H1 (cell line): ENCODE results near the gene CYP26A1. TPM values are rescaled to one million over a fixed set of nuclear protein-coding genes. Genes with fewer than 3 reads are reported as not detected.

ENCODE experiments used
- CTCF ChIA-PET: fragments of 300-600 bp; sonication (Branson Sonifier 250); formaldehyde crosslinking; loops from one replicate; lab custom pipeline; 2021; ENCODE audit not compliant: partially characterized antibody; lab: Charles Lee
- POLR2A ChIA-PET: fragments of 300-600 bp; sonication (Branson Sonifier 250); formaldehyde crosslinking; loops from one replicate; lab custom pipeline; 2021; ENCODE audit warnings: inconsistent platforms; ENCODE audit not compliant: partially characterized antibody; lab: Charles Lee
- DNase-seq, 2 experiments: peaks; one replicate each; pipeline versions ENCODE4 v3.0.0 to v3.0.0-alpha.2; 2010 to 2022; ENCODE audit warnings: low spot score in 2 of 2, low read depth in 1 of 2, mixed read lengths in 1 of 2
- FAIRE-seq: peaks from 2 replicates; lab custom pipeline; 2011; peaks lifted over from hg19 to GRCh38; lab: Jason Lieb, UNC
- H2AFZ ChIP-seq: 2 replicates; pipeline ENCODE4 v1.8.1; 2012; ENCODE audit warnings: low read length, inconsistent platforms
- H2AK5ac ChIP-seq: 2 replicates; pipeline ENCODE4 v1.6.1; 2013; ENCODE audit warnings: low read depth, low read length
- H2BK120ac ChIP-seq: replicated peaks from 2 replicates; pipeline ENCODE3; 2013; ENCODE audit warnings: low read depth, low read length, inconsistent platforms
- H2BK12ac ChIP-seq: 2 replicates; pipeline ENCODE4 v1.6.1; 2013; ENCODE audit warnings: low read depth, low read length
- H2BK15ac ChIP-seq: 2 replicates; pipeline ENCODE4 v1.6.1; 2013; ENCODE audit warnings: low read length
- H2BK20ac ChIP-seq: 2 replicates; pipeline ENCODE4 v1.6.1; 2013; ENCODE audit warnings: low read length
- H2BK5ac ChIP-seq: 2 replicates; pipeline ENCODE4 v1.6.1; 2013; ENCODE audit warnings: low read depth, low read length
- H3K14ac ChIP-seq: 2 replicates; pipeline ENCODE4 v1.6.1; 2013; ENCODE audit warnings: inconsistent platforms; ENCODE audit not compliant: insufficient read length
- H3K18ac ChIP-seq: 2 replicates; pipeline ENCODE4 v1.6.1; 2013; ENCODE audit warnings: low read length; ENCODE audit errors: extremely low read depth
- H3K23ac ChIP-seq: 2 replicates; pipeline ENCODE4 v1.6.1; 2013; ENCODE audit warnings: inconsistent platforms; ENCODE audit not compliant: insufficient read length
- H3K23me2 ChIP-seq: 2 replicates; pipeline ENCODE4 v1.6.1; 2013; ENCODE audit warnings: low read depth, low read length
- H3K27ac ChIP-seq: 2 replicates; pipeline ENCODE4 v1.6.1; 2011; ENCODE audit warnings: low read depth, low read length, inconsistent platforms
- H3K27me3 ChIP-seq, 4 experiments: replicated peaks in 1 of 4; 1 replicate in 1 of 4; 2 replicates in 3 of 4; pipeline versions ENCODE4 v1.6.1 to v1.8.1; 2011 to 2013; ENCODE audit warnings: low read length in 3 of 4, mild to moderate bottlenecking in 3 of 4, inconsistent platforms in 2 of 4, mixed read lengths in 2 of 4, moderate library complexity in 1 of 4; ENCODE audit not compliant: control insufficient read depth in 3 of 4, insufficient read depth in 3 of 4; ENCODE audit errors: extremely low read depth in 1 of 4
- H3K36me3 ChIP-seq, 4 experiments: 2 replicates each; pipeline versions ENCODE4 v1.6.1 to v1.8.1; 2011 to 2013; ENCODE audit warnings: mild to moderate bottlenecking in 4 of 4, low read length in 3 of 4, moderate library complexity in 2 of 4, control low read depth in 1 of 4, inconsistent platforms in 1 of 4; ENCODE audit not compliant: insufficient read depth in 4 of 4, control insufficient read depth in 2 of 4
- H3K4ac ChIP-seq: replicated peaks from 2 replicates; pipeline ENCODE3; 2013; ENCODE audit warnings: low read length, low read depth, mixed read lengths, inconsistent platforms; ENCODE audit not compliant: insufficient read length
- H3K4me1 ChIP-seq, 4 experiments: replicated peaks in 1 of 4; 1 replicate in 1 of 4; 2 replicates in 3 of 4; pipeline versions ENCODE4 v1.6.1 to v1.8.1; 2011 to 2013; ENCODE audit warnings: low read length in 3 of 4, inconsistent platforms in 2 of 4, mixed read lengths in 1 of 4; ENCODE audit not compliant: insufficient read depth in 4 of 4, control insufficient read depth in 3 of 4
- H3K4me2 ChIP-seq, 2 experiments: 2 replicates each; pipeline versions ENCODE4 v1.6.1 to v1.8.1; 2011 to 2013; ENCODE audit warnings: low read depth in 2 of 2, low read length in 2 of 2, control low read depth in 1 of 2, inconsistent platforms in 1 of 2, mild to moderate bottlenecking in 1 of 2; ENCODE audit not compliant: insufficient read depth in 1 of 2
- H3K4me3 ChIP-seq, 4 experiments: fragments of 200-600, 300-600 bp in 1 of 4; sonication (generic), shearing (Covaris generic), sonication (Bioruptor Twin) in 1 of 4; 2 replicates each; pipeline versions ENCODE4 v1.5.1 to v1.8.1; 2011 to 2016; ENCODE audit warnings: low read length in 4 of 4, low read depth in 3 of 4, control low read depth in 2 of 4, inconsistent platforms in 2 of 4, mild to moderate bottlenecking in 2 of 4, mixed read lengths in 1 of 4, moderate library complexity in 1 of 4; ENCODE audit not compliant: insufficient read depth in 2 of 4; ENCODE audit errors: extremely low read depth in 1 of 4
- H3K56ac ChIP-seq: replicated peaks from 2 replicates; pipeline ENCODE3; 2013; ENCODE audit warnings: low read depth, mild to moderate bottlenecking, mixed read lengths, low read length, inconsistent platforms; ENCODE audit not compliant: insufficient read length
- H3K79me1 ChIP-seq: 2 replicates; pipeline ENCODE4 v1.6.1; 2013; ENCODE audit warnings: low read depth, low read length, control low read depth
- H3K79me2 ChIP-seq, 2 experiments: 2 replicates each; pipeline versions ENCODE4 v1.6.1 to v1.8.1; 2012 to 2013; ENCODE audit warnings: low read length in 2 of 2, mild to moderate bottlenecking in 2 of 2, inconsistent platforms in 1 of 2; ENCODE audit not compliant: insufficient read depth in 2 of 2, control insufficient read depth in 1 of 2
- H3K9ac ChIP-seq, 4 experiments: replicated peaks in 1 of 4; 1 replicate in 1 of 4; 2 replicates in 3 of 4; pipeline versions ENCODE4 v1.6.1 to v1.8.1; 2011 to 2013; ENCODE audit warnings: low read depth in 3 of 4, low read length in 3 of 4, control low read depth in 2 of 4, mild to moderate bottlenecking in 2 of 4, moderate library complexity in 2 of 4, inconsistent platforms in 1 of 4; ENCODE audit errors: extremely low read depth in 1 of 4
- H3K9me3 ChIP-seq, 2 experiments: 2 replicates each; pipeline versions ENCODE4 v1.6.1 to v1.8.1; 2012 to 2013; ENCODE audit warnings: mild to moderate bottlenecking in 2 of 2, moderate library complexity in 2 of 2, control low read depth in 1 of 2, inconsistent platforms in 1 of 2, low read depth in 1 of 2, low read length in 1 of 2, mixed read lengths in 1 of 2; ENCODE audit not compliant: insufficient read depth in 2 of 2
- H4K20me1 ChIP-seq, 2 experiments: replicated peaks in 1 of 2; 2 replicates each; pipeline versions ENCODE3 to v1.8.1; 2011 to 2013; ENCODE audit warnings: inconsistent platforms in 2 of 2, low read length in 2 of 2, mild to moderate bottlenecking in 1 of 2; ENCODE audit not compliant: insufficient read depth in 2 of 2, control insufficient read depth in 1 of 2
- H4K5ac ChIP-seq: 2 replicates; pipeline ENCODE4 v1.6.1; 2013; ENCODE audit warnings: low read length, low read depth, mixed read lengths, inconsistent platforms; ENCODE audit not compliant: insufficient read length
- H4K8ac ChIP-seq: 2 replicates; pipeline ENCODE4 v1.8.0; 2013; ENCODE audit warnings: mild to moderate bottlenecking, moderate library complexity, low read length, inconsistent platforms; ENCODE audit not compliant: insufficient read depth; ENCODE audit errors: extremely low read depth
- H4K91ac ChIP-seq: replicated peaks from 2 replicates; pipeline ENCODE3; 2013; ENCODE audit warnings: low read length, mixed read lengths, inconsistent platforms; ENCODE audit not compliant: insufficient read length
- GTF2F1 ChIP-seq: IDR thresholded peaks from 2 replicates; pipeline ENCODE4 v1.6.1; 2012; ENCODE audit warnings: low read depth, low read length, improper control_type of control experiment, borderline replicate concordance
- JUND ChIP-seq: IDR thresholded peaks from 2 replicates; pipeline ENCODE4 v1.6.1; 2011; ENCODE audit warnings: mild to moderate bottlenecking, improper control_type of control experiment, low read length
- KDM4A ChIP-seq: IDR thresholded peaks from one replicate; pipeline ENCODE4 v1.7.1; 2012; ENCODE audit warnings: low read depth, mild to moderate bottlenecking, moderate library complexity, low read length, inconsistent platforms; ENCODE audit not compliant: severe bottlenecking
- NANOG ChIP-seq: IDR thresholded peaks from 2 replicates; pipeline ENCODE4 v1.6.1; 2011; ENCODE audit warnings: low read length, low read depth, mild to moderate bottlenecking, inconsistent platforms; ENCODE audit not compliant: insufficient read depth, poor library complexity, severe bottlenecking
- PHF8 ChIP-seq: fragments of 200-600 bp; sonication (generic); conservative IDR thresholded peaks from 2 replicates; pipeline ENCODE4 v1.7.1; 2012; ENCODE audit warnings: low read depth, mild to moderate bottlenecking, inconsistent platforms, low read length, moderate library complexity
- POLR2AphosphoS5 ChIP-seq: IDR thresholded peaks from 2 replicates; pipeline ENCODE4 v1.6.1; 2011; ENCODE audit warnings: low read depth, low read length
- RBBP5 ChIP-seq: IDR thresholded peaks from 2 replicates; pipeline ENCODE4 v1.7.1; 2012; ENCODE audit warnings: low read depth, mild to moderate bottlenecking, inconsistent platforms, low read length, moderate library complexity, borderline replicate concordance
- whole genome bisulfite sequencing, 2 experiments: shearing (Covaris generic) in 1 of 2; methylation state at CpG; one replicate each; pipeline versions ENCODE4 v1.1.6 to v1.1.7; 2013 to 2015; ENCODE audit warnings: low lambda C conversion rate in 2 of 2, mixed read lengths in 2 of 2, inconsistent platforms in 1 of 2, low coverage in 1 of 2, missing lambda C conversion rate in 1 of 2; ENCODE audit not compliant: insufficient replicate concordance in 2 of 2, insufficient coverage in 1 of 2, insufficient read length in 1 of 2; ENCODE audit errors: extremely low coverage in 1 of 2, missing lambda C conversion rate in 1 of 2; 5-methylcytosine and 5-hydroxymethylcytosine counted together
- polyA plus RNA-seq, 7 experiments: library from polyadenylated mRNA; depleted of rRNA in 3 of 7; stranded (reverse) in 5 of 7; unstranded in 2 of 7; fragments of >200 nt in 5 of 7; fragments of 200-250 nt in 2 of 7; gene quantifications; 1 replicate in 5 of 7; 2 replicates in 1 of 7; 4 replicates in 1 of 7; pipeline versions ENCODE4 v1.2.1 to v1.2.3, GENCODE V29; 2011 to 2013; ENCODE audit warnings: missing spikeins in 2 of 7, mixed read lengths in 2 of 7
- total RNA-seq: library from RNA; stranded (reverse); fragmentation: NEBNext Ultra II Directional; extraction: Animal tissue kit (Norgen Biotek cat#: 25700); gene quantifications from 2 replicates; pipeline ENCODE4 v1.2.1, GENCODE V29; 2021
- TF ChIP-seq, protein P1 (sequence below), 3 experiments: IDR thresholded peaks; 1 replicate in 2 of 3; 2 replicates in 1 of 3; pipeline versions ENCODE4 v1.5.1 to v1.6.1; 2011; ENCODE audit warnings: low read length in 3 of 3, mild to moderate bottlenecking in 3 of 3, inconsistent platforms in 2 of 3, low read depth in 1 of 3, moderate library complexity in 1 of 3; ENCODE audit not compliant: insufficient read depth in 1 of 3; ENCODE audit errors: control extremely low read depth in 1 of 3
- TF ChIP-seq, protein P2 (sequence below): IDR thresholded peaks from 2 replicates; pipeline ENCODE4 v1.6.1; 2011; ENCODE audit warnings: low read length, improper control_type of control experiment

Gene CYP26A1
- total and polyA plus RNA-seq, 2 of the 8 experiments (the other 6 are each of a cell fraction or from before 2014, with no cell fraction given) = 5.0 to 9.1 TPM

DNA sequence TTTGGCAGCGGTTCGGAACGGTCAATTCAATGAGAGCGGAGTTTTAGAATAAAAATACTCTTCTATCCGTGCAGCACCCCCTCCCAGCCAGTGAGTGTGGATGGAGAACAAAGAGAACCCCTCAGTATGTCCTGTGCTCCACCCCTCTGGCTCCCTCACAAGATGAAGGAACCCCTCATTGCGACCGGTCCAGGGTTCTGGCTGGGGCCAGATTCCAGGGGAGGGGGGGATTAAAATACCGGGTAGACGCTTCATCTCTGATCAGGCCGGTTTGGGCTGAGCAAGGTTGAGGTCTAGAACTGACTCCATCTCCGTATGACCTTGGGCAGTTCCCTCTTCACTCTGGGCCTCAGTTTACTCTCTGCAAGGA is 7.2 kb upstream of the CYP26A1 start:
- H3K23me2 ChIP-seq = peaks cover 12% of the 10 kb centered on the region; the same call in 1 of the 2 replicates
- H3K9me3 ChIP-seq = no peaks in the 10 kb centered on the region; a peak in 1 of 4 replicates
- H2BK120ac ChIP-seq = no peak overlapping the region
- H4K5ac ChIP-seq = no peak overlapping the region
- no peak overlapping the region for H3K23ac ChIP-seq
- H4K8ac ChIP-seq = no peak overlapping the region; the same call in 1 of the 2 replicates
- H3K14ac ChIP-seq = no peak overlapping the region
- H3K18ac ChIP-seq = no peak overlapping the region
- H3K27me3 ChIP-seq = peaks cover 99 to 100% (median 99%) of the 10 kb centered on the region in 4 experiments
- no peak overlapping the region for H2AK5ac ChIP-seq
- H3K79me1 ChIP-seq = no peaks in the 10 kb centered on the region
- H3K27ac ChIP-seq = no peak overlapping the region
- no peak overlapping the region for H2BK20ac ChIP-seq
- H2AFZ ChIP-seq = no peak overlapping the region
- peaks cover 0 to 20% (median 1%) of the 10 kb centered on the region in 4 experiments; a peak in 1 of 8 replicates for H3K36me3 ChIP-seq
- ChIA-PET CTCF (interaction anchor here (1.0 to 14.8 kb wide), 15 partner anchors 7 to 423 kb away, joined by 3 to 147 read pairs (median 12); partner anchors contain the start of gene CYP26A1), POLR2A (interaction anchor here (5.7 kb wide), 1 partner anchor 8 kb away, joined by 26 read pairs; the partner anchor contains the start of gene CYP26A1)
- H3K4me1 ChIP-seq = peaks cover 0 to 30% (median 26%) of the 10 kb centered on the region in 4 experiments; a peak in 6 of 7 replicates
- H3K9ac ChIP-seq = no peak overlapping the region
- peak overlapping the region in 1 of 2 experiments; percentile 74; a peak in 3 of 4 replicates for H3K4me2 ChIP-seq
- peak overlapping the region in 1 of 4 experiments; percentile 54; a peak in 2 of 8 replicates for H3K4me3 ChIP-seq
- no peak overlapping the region for H3K56ac ChIP-seq
- DNase-seq (no peak), FAIRE-seq (no peak)
- no peak overlapping the region for H3K4ac ChIP-seq
- H4K20me1 ChIP-seq = peaks cover 9 to 42% of the 10 kb centered on the region in 2 experiments
- H4K91ac ChIP-seq = no peak overlapping the region
- H2BK5ac ChIP-seq = no peak overlapping the region
- peak overlapping the region; percentile 39; the same call in 1 of the 2 replicates for H2BK12ac ChIP-seq
- H3K79me2 ChIP-seq = no peaks in the 10 kb centered on the region
- WGBS, 2 experiments = 27% methylated on average over 11 of the region's 11 CpGs; no CpG with 5 or more reads in 1 of the 2 experiments
- H2BK15ac ChIP-seq = peak overlapping the region; percentile 65; the same call in 1 of the 2 replicates
- TF ChIP-seq KDM4A = no peak
- no peak for TF ChIP-seq PHF8
- TF ChIP-seq NANOG = no peak
- TF ChIP-seq RBBP5 = no peak
- TF ChIP-seq POLR2AphosphoS5 = no peak
- TF ChIP-seq, protein P1, sequence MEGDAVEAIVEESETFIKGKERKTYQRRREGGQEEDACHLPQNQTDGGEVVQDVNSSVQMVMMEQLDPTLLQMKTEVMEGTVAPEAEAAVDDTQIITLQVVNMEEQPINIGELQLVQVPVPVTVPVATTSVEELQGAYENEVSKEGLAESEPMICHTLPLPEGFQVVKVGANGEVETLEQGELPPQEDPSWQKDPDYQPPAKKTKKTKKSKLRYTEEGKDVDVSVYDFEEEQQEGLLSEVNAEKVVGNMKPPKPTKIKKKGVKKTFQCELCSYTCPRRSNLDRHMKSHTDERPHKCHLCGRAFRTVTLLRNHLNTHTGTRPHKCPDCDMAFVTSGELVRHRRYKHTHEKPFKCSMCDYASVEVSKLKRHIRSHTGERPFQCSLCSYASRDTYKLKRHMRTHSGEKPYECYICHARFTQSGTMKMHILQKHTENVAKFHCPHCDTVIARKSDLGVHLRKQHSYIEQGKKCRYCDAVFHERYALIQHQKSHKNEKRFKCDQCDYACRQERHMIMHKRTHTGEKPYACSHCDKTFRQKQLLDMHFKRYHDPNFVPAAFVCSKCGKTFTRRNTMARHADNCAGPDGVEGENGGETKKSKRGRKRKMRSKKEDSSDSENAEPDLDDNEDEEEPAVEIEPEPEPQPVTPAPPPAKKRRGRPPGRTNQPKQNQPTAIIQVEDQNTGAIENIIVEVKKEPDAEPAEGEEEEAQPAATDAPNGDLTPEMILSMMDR (IDR thresholded peaks at IDR 0.05; ENCODE audit: control extremely low read depth in 1 of 3, insufficient read depth in 1 of 3, low read depth in 1 of 3, low read length in 3 of 3) = no peak
- no peak for TF ChIP-seq GTF2F1
- TF ChIP-seq JUND = no peak
- TF ChIP-seq, protein P2, sequence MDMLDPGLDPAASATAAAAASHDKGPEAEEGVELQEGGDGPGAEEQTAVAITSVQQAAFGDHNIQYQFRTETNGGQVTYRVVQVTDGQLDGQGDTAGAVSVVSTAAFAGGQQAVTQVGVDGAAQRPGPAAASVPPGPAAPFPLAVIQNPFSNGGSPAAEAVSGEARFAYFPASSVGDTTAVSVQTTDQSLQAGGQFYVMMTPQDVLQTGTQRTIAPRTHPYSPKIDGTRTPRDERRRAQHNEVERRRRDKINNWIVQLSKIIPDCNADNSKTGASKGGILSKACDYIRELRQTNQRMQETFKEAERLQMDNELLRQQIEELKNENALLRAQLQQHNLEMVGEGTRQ = no peak
